Measurements from ENCODE around the gene ERC1. TPM values are rescaled to one million over a fixed set of nuclear protein-coding genes. Genes with fewer than 3 reads are reported as not detected.
"Not testable (repeated sequence)": the region's sequence is repeated elsewhere in the genome, so short reads cannot be mapped to it uniquely, and the experiment has no call there.

Gene ERC1
- total RNA-seq, 2 experiments from 2014 or later: 40.1 to 49.6 TPM

GRCh38 chr12:997505-997904, 6.5 kb downstream of the ERC1 start:
- intact Hi-C loops (cut with DNase I, micrococcal nuclease): no loop called here
- no peak for ATAC-seq (ENCODE audit: poor library complexity)
- TF ChIP-seq, protein P1, sequence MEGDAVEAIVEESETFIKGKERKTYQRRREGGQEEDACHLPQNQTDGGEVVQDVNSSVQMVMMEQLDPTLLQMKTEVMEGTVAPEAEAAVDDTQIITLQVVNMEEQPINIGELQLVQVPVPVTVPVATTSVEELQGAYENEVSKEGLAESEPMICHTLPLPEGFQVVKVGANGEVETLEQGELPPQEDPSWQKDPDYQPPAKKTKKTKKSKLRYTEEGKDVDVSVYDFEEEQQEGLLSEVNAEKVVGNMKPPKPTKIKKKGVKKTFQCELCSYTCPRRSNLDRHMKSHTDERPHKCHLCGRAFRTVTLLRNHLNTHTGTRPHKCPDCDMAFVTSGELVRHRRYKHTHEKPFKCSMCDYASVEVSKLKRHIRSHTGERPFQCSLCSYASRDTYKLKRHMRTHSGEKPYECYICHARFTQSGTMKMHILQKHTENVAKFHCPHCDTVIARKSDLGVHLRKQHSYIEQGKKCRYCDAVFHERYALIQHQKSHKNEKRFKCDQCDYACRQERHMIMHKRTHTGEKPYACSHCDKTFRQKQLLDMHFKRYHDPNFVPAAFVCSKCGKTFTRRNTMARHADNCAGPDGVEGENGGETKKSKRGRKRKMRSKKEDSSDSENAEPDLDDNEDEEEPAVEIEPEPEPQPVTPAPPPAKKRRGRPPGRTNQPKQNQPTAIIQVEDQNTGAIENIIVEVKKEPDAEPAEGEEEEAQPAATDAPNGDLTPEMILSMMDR (IDR thresholded peaks at IDR 0.05): no peak
- Mint-ChIP-seq H3K27ac (no peak overlapping the region), H3K9me3 (no peaks in the 10 kb centered on the region), H3K27me3 (no peaks in the 10 kb centered on the region), H3K36me3 (ENCODE audit: low read depth) (peaks cover 10% of the 10 kb centered on the region), H3K4me3 (no peak overlapping the region), H3K4me1 (ENCODE audit: low read depth) (peaks cover 38% of the 10 kb centered on the region)
- POLR2A ChIA-PET: no interaction called here
- H3K4me1 ChIP-seq (ENCODE audit: insufficient read depth, low read length): no peaks in the 10 kb centered on the region
- no peak overlapping the region for H3K27ac ChIP-seq (ENCODE audit: low read depth in 1 of 2, low read length in 2 of 2)
- peaks cover 3% of the 10 kb centered on the region for H3K36me3 ChIP-seq (ENCODE audit: insufficient read depth, low read length)
- CTCF ChIA-PET: no interaction called here
- H3K4me3 ChIP-seq (ENCODE audit: low read length): no peak overlapping the region
- H3K27me3 ChIP-seq (ENCODE audit: control insufficient read depth in 1 of 2, insufficient read depth in 2 of 2, low read length in 2 of 2): no peaks in the 10 kb centered on the region
- no peak for DNase-seq
- H3K9me3 ChIP-seq (ENCODE audit: control insufficient read depth in 1 of 2, insufficient read depth in 1 of 2, low read length in 2 of 2): no peaks in the 10 kb centered on the region

DNA sequence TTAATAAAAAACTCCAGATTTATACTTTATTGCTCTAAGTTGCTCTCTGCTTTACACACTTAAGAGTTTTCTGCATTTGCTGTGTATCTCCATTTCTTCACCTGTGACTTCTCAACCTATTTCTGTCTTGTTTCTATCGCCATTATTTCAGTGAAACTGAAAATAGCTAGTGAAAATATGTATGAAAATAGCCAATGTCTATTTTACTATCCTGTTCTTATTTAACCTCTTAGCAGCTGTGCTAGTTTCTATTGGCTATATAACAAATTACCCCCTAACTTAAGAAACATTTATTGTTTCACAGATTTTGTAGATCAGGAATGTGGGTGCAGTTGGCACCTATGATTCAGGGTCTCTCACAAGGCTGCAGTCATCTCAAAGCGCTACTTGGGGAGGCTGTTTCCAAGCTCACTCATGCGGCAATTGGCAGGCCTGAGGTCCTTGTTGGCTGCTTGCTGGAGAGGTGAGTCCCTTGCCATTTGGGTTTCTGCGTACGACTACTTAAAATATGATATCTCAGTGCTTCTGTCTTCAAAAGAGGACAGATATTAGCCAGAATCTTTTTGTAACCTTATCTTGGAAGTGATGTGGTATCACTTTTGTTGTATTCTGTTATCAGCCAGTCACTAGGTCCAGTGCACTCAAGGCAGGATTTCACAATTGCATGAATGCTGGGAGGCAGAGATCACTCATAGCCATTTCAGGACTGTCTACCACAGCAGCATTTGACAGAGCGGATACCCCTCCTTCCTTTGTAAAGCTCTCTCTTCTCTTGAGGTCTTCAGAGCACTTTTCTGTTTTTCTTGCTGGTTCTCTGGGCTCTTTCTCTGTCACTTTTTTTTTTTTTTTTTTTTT, 7.2 kb downstream of the ERC1 start:
- ChIA-PET POLR2A (no interaction called here), CTCF (no interaction called here)
- Histone ChIP-seq H3K27ac (ENCODE audit: low read depth in 1 of 2, low read length in 2 of 2) (no peak overlapping the region), H3K9me3 (ENCODE audit: control insufficient read depth in 1 of 2, insufficient read depth in 1 of 2, low read length in 2 of 2) (no peaks in the 10 kb centered on the region), H3K4me3 (ENCODE audit: low read length) (no peak overlapping the region), H3K27me3 (ENCODE audit: control insufficient read depth in 1 of 2, insufficient read depth in 2 of 2, low read length in 2 of 2) (no peaks in the 10 kb centered on the region), H3K36me3 (ENCODE audit: insufficient read depth, low read length) (peaks cover 3% of the 10 kb centered on the region), H3K4me1 (ENCODE audit: insufficient read depth, low read length) (no peaks in the 10 kb centered on the region)
- intact Hi-C loops (cut with DNase I, micrococcal nuclease): no loop called here
- no peak for ATAC-seq (ENCODE audit: poor library complexity)
- no peaks in the 10 kb centered on the region for H3K27me3 Mint-ChIP-seq
- DNase-seq: no peak
- peaks cover 13% of the 10 kb centered on the region for H3K36me3 Mint-ChIP-seq (ENCODE audit: low read depth)
- H3K9me3 Mint-ChIP-seq: no peaks in the 10 kb centered on the region
- TF ChIP-seq, protein P1 (IDR thresholded peaks at IDR 0.05): no peak
- peaks cover 34% of the 10 kb centered on the region for H3K4me1 Mint-ChIP-seq (ENCODE audit: low read depth)
- H3K27ac Mint-ChIP-seq: no peak overlapping the region
- H3K4me3 Mint-ChIP-seq: no peak overlapping the region

GRCh38 chr12:999736-1000135, 8.7 kb downstream of the ERC1 start:
- H3K4me3 ChIP-seq (ENCODE audit: low read length); ATAC-seq (ENCODE audit: poor library complexity); POLR2A ChIA-PET; DNase-seq; intact Hi-C loops (cut with DNase I, micrococcal nuclease); H3K36me3 ChIP-seq (ENCODE audit: insufficient read depth, low read length); H3K4me3 Mint-ChIP-seq; H3K4me1 ChIP-seq (ENCODE audit: insufficient read depth, low read length); H3K27me3 Mint-ChIP-seq; H3K27ac Mint-ChIP-seq; CTCF ChIA-PET; H3K27ac ChIP-seq (ENCODE audit: low read depth in 1 of 2, low read length in 2 of 2); H3K27me3 ChIP-seq (ENCODE audit: control insufficient read depth in 1 of 2, insufficient read depth in 2 of 2, low read length in 2 of 2); H3K9me3 Mint-ChIP-seq; H3K9me3 ChIP-seq (ENCODE audit: control insufficient read depth in 1 of 2, insufficient read depth in 1 of 2, low read length in 2 of 2): not testable (repeated sequence)
- H3K4me1 Mint-ChIP-seq (ENCODE audit: low read depth): peaks cover 39% of the 10 kb centered on the region
- peaks cover 13% of the 10 kb centered on the region for H3K36me3 Mint-ChIP-seq (ENCODE audit: low read depth)

DNA sequence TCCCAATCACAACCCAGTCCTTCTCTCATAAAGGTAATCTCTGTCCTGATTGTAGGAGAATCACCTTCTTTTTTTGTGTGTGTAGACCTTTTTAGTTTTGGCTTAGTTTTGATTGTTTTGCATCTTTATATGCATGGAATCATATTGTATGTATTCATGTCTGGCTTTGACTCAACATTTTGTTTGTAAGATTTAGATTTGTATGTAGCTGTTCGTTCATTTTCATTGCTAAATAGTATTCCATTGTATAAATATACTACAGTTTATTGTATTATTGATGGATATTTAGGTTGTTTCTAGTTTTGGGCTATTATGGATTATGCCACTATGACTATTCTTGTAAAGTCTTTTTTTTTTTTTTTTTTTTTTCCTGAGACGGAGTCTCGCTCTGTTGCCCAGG, 10.5 kb downstream of the ERC1 start:
- Histone ChIP-seq H3K36me3 (ENCODE audit: insufficient read depth, low read length) (peaks cover 7% of the 10 kb centered on the region), H3K4me3 (ENCODE audit: low read length) (no peak overlapping the region), H3K27ac (ENCODE audit: low read depth in 1 of 2, low read length in 2 of 2) (no peak overlapping the region), H3K4me1 (ENCODE audit: insufficient read depth, low read length) (no peaks in the 10 kb centered on the region), H3K27me3 (ENCODE audit: control insufficient read depth in 1 of 2, insufficient read depth in 2 of 2, low read length in 2 of 2) (no peaks in the 10 kb centered on the region), H3K9me3 (ENCODE audit: control insufficient read depth in 1 of 2, insufficient read depth in 1 of 2, low read length in 2 of 2) (no peaks in the 10 kb centered on the region)
- H3K36me3 Mint-ChIP-seq (ENCODE audit: low read depth): peaks cover 13% of the 10 kb centered on the region
- peaks cover 31% of the 10 kb centered on the region for H3K4me1 Mint-ChIP-seq (ENCODE audit: low read depth)
- CTCF ChIA-PET: no interaction called here
- no peak for DNase-seq
- no peak overlapping the region for H3K4me3 Mint-ChIP-seq
- POLR2A ChIA-PET: interaction anchor here (1.3 kb wide), 1 partner anchor 10 kb away, joined by 6 read pairs; no protein-coding TSS in a partner anchor
- TF ChIP-seq, protein P1 (IDR thresholded peaks at IDR 0.05): no peak
- intact Hi-C loops (cut with DNase I, micrococcal nuclease): no loop called here
- H3K27me3 Mint-ChIP-seq: no peaks in the 10 kb centered on the region
- ATAC-seq (ENCODE audit: poor library complexity): no peak
- H3K27ac Mint-ChIP-seq: no peak overlapping the region
- H3K9me3 Mint-ChIP-seq: no peaks in the 10 kb centered on the region
